B cell (primary cell): ENCODE results near the gene GPR183. TPM values are rescaled to one million over a fixed set of nuclear protein-coding genes. Genes with fewer than 3 reads are reported as not detected.

ENCODE experiments used
- ATAC-seq: fragments of 200-7000 bp; cut with Tn5 transposase; one replicate; pipeline ENCODE4 v1.10.0; 2021; ENCODE audit warnings: low read depth, mild to moderate bottlenecking, moderate number of reproducible peaks, moderate library complexity
- CTCF ChIA-PET: fragments of 350-600 bp; sonication (Branson Sonifier 250); formaldehyde crosslinking; loops from one replicate; lab custom pipeline; 2021; ENCODE audit warnings: antibody characterized with exemption, inconsistent platforms; lab: Charles Lee
- POLR2A ChIA-PET: fragments of 350-600 bp; sonication (Branson Sonifier 250); formaldehyde crosslinking; loops from one replicate; lab custom pipeline; 2021; ENCODE audit warnings: antibody characterized with exemption; lab: Charles Lee
- DNase-seq: peaks from one replicate; pipeline ENCODE4 v3.0.0; 2013
- H2AFZ ChIP-seq: 2 replicates; pipeline ENCODE4 v1.6.1; 2012; ENCODE audit warnings: mild to moderate bottlenecking, low read depth, low read length; ENCODE audit not compliant: insufficient read depth, poor library complexity, severe bottlenecking
- H3K27ac ChIP-seq, 2 donors: 1 replicate in 1 of 2; 2 replicates in 1 of 2; pipeline ENCODE4 v1.5.1; 2012 to 2013; ENCODE audit warnings: low read length in 2 of 2, mild to moderate bottlenecking in 2 of 2, moderate library complexity in 1 of 2
- H3K27me3 ChIP-seq, 4 experiments: fragments of 200-600 bp in 1 of 4; sonication (generic) in 1 of 4; replicated peaks in 1 of 4; 1 replicate in 2 of 4; 2 replicates in 2 of 4; pipeline versions ENCODE4 v1.6.1 to v1.7.0; 2013 to 2016; ENCODE audit warnings: low read length in 3 of 4, mild to moderate bottlenecking in 2 of 4, mixed read lengths in 1 of 4, moderate library complexity in 1 of 4; ENCODE audit not compliant: insufficient read depth in 4 of 4, control insufficient read depth in 3 of 4; ENCODE audit errors: control extremely low read depth in 1 of 4
- H3K36me3 ChIP-seq, 2 experiments: replicated peaks in 1 of 2; 1 replicate in 1 of 2; 2 replicates in 1 of 2; pipeline versions ENCODE4 v1.6.1 to v1.7.1; 2013; ENCODE audit warnings: low read length in 1 of 2; ENCODE audit not compliant: insufficient read depth in 2 of 2, control insufficient read depth in 1 of 2; ENCODE audit errors: control extremely low read depth in 1 of 2, extremely low read depth in 1 of 2
- H3K4me1 ChIP-seq, 2 donors: fragments of 200-600 bp in 1 of 2; sonication (generic) in 1 of 2; 1 replicate in 1 of 2; 2 replicates in 1 of 2; pipeline versions ENCODE4 v1.5.1 to v1.6.1; 2013 to 2017; ENCODE audit warnings: low read length in 2 of 2; ENCODE audit not compliant: control insufficient read depth in 2 of 2, insufficient read depth in 2 of 2
- H3K4me2 ChIP-seq: replicated peaks from 2 replicates; pipeline ENCODE3; 2012; ENCODE audit warnings: mild to moderate bottlenecking, low read depth, low read length; ENCODE audit not compliant: poor library complexity, severe bottlenecking
- H3K4me3 ChIP-seq, 5 experiments: fragments of 200-600 bp in 1 of 5; sonication (generic) in 1 of 5; 1 replicate in 3 of 5; 2 replicates in 2 of 5; pipeline versions ENCODE4 v1.5.1 to v1.7.0; 2011 to 2016; ENCODE audit warnings: low read length in 4 of 5, mild to moderate bottlenecking in 4 of 5, low read depth in 2 of 5, control low read depth in 1 of 5, moderate library complexity in 1 of 5; ENCODE audit not compliant: insufficient read depth in 1 of 5; ENCODE audit errors: control extremely low read depth in 1 of 5, extremely low read depth in 1 of 5
- H3K79me2 ChIP-seq: fragments of 200-600 bp; sonication (generic); one replicate; pipeline ENCODE4 v1.6.0; 2016; ENCODE audit warnings: low read length; ENCODE audit not compliant: control insufficient read depth, insufficient read depth
- H3K9ac ChIP-seq: fragments of 200-600 bp; sonication (generic); 2 replicates; pipeline ENCODE4 v1.6.1; 2017; ENCODE audit warnings: mild to moderate bottlenecking, low read length, moderate library complexity
- H3K9me3 ChIP-seq, 3 donors: one replicate each; pipeline versions ENCODE4 v1.6.1 to v1.7.1; 2013; ENCODE audit warnings: low read length in 2 of 3; ENCODE audit not compliant: control insufficient read depth in 2 of 3, insufficient read depth in 1 of 3; ENCODE audit errors: control extremely low read depth in 1 of 3
- H4K20me1 ChIP-seq: 2 replicates; pipeline ENCODE4 v1.6.0; 2012; ENCODE audit warnings: mild to moderate bottlenecking, low read length; ENCODE audit not compliant: insufficient read depth, control insufficient read depth, poor library complexity, severe bottlenecking
- H3K27ac Mint-ChIP-seq: one replicate; pipeline ENCODE4 v1.8.0; 2021; ENCODE audit warnings: mixed read lengths
- H3K27me3 Mint-ChIP-seq: one replicate; pipeline ENCODE4 v1.8.0; 2021; ENCODE audit warnings: mixed read lengths
- H3K4me1 Mint-ChIP-seq: one replicate; pipeline ENCODE4 v1.8.0; 2021; ENCODE audit warnings: mixed read lengths
- H3K4me3 Mint-ChIP-seq: one replicate; pipeline ENCODE4 v1.8.0; 2021; ENCODE audit warnings: mixed read lengths
- H3K9me3 Mint-ChIP-seq: one replicate; pipeline ENCODE4 v1.8.0; 2022; ENCODE audit warnings: mixed read lengths; ENCODE audit not compliant: insufficient read depth
- EZH2 ChIP-seq: IDR thresholded peaks from 2 replicates; pipeline ENCODE4 v1.6.1; 2012; ENCODE audit warnings: borderline replicate concordance, low read depth, mild to moderate bottlenecking, moderate library complexity, low read length; ENCODE audit not compliant: insufficient read depth, poor library complexity, severe bottlenecking
- WGBS: methylation state at CpG from one replicate; pipeline ENCODE4 v1.1.5; 2013; ENCODE audit warnings: missing lambda C conversion rate; ENCODE audit not compliant: insufficient coverage; 5-methylcytosine and 5-hydroxymethylcytosine counted together
- intact Hi-C: fragments of 100-400 bp; cut with micrococcal nuclease; formaldehyde crosslinking; loops from one replicate; pipeline ENCODE4 v1.10.0; 2022
- polyA plus RNA-seq: library from polyadenylated mRNA; depleted of rRNA; stranded (reverse); fragments of >200 nt; gene quantifications from 2 replicates; pipeline ENCODE4 v1.2.3, GENCODE V29; 2012
- total RNA-seq, 2 donors: library from RNA; stranded (reverse); fragments of 120-200 nt in 1 of 2; gene quantifications; 1 replicate in 1 of 2; 2 replicates in 1 of 2; pipeline versions ENCODE4 v1.2.3 to v1.2.4, GENCODE V29; 2013 to 2022
- TF ChIP-seq, protein P1 (sequence below): fragments of 200-600 bp; IDR thresholded peaks from one replicate; pipeline ENCODE4 v1.8.0; 2022; ENCODE audit warnings: antibody characterized with exemption, mild to moderate bottlenecking

GPR183 gene
- total and polyA plus RNA-seq, 2 donors (not counting 1 experiment from before 2014, with no cell fraction given): 150 to 256 TPM

DNA sequence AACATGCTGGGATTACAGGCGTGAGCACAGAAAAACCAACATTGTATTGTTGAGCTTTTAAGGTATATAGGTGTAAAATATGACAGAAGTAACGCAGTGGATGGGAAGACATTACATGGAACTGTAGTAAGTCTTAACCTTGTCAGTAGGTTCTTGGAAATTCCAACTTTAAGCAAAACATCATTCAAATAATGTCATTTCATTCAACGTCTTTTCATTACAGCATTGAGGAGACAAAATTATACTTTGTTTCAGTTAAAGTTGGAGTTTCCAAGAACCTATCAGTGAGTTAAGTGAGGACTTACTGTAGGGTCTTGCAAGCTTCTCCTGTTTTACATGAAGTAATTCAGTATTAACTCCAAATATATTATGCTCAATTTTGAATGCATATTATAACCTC is 27.0 kb upstream of the GPR183 start:
- H3K4me1 Mint-ChIP-seq: peaks cover 55% of the 10 kb centered on the region

DNA sequence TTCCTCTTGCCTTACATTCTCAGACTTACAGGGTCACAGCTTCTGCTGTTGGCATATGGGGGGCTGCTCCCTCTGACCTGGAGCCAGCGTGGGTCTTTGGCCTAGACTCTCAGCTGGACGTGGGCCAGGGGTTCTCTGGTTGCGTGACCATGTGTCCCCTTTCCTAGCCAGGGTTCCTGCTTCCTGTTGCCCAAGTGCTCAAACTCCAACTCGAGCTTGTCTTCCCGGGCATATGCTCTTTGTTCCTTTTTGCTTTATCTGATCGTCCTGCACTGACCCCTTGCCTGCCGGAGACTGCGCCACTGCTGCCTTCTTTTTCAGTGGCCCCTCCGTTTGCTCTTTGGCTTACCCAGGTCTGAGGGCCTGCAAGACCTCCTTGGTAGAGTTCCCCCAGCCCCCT is 25.3 kb upstream of the GPR183 start:
- Histone ChIP-seq H3K27me3 (no peaks in the 10 kb centered on the region), H3K9ac (no peak overlapping the region), H3K4me2 (no peak overlapping the region), H2AFZ (no peak overlapping the region), H3K9me3 (peaks cover 0 to 2% (median 0%) of the 10 kb centered on the region in 3 donors), H3K36me3 (peaks cover 13 to 18% of the 10 kb centered on the region in 2 experiments), H3K4me3 (no peak overlapping the region), H4K20me1 (no peaks in the 10 kb centered on the region), H3K4me1 (peaks cover 12 to 24% of the 10 kb centered on the region in 2 donors), H3K79me2 (peaks cover 26% of the 10 kb centered on the region), H3K27ac (no peak overlapping the region)
- ATAC-seq: no peak
- ChIA-PET POLR2A (no interaction called here), CTCF (interaction anchor here (3.7 kb wide), 1 partner anchor 55 kb away, joined by 11 read pairs; no protein-coding TSS in a partner anchor)
- Mint-ChIP-seq H3K27ac (no peak overlapping the region), H3K4me3 (no peak overlapping the region), H3K9me3 (no peaks in the 10 kb centered on the region), H3K27me3 (no peaks in the 10 kb centered on the region), H3K4me1 (peaks cover 41% of the 10 kb centered on the region)
- 95% methylated on average over 9 of the region's 9 CpGs for WGBS
- TF ChIP-seq, protein P1, sequence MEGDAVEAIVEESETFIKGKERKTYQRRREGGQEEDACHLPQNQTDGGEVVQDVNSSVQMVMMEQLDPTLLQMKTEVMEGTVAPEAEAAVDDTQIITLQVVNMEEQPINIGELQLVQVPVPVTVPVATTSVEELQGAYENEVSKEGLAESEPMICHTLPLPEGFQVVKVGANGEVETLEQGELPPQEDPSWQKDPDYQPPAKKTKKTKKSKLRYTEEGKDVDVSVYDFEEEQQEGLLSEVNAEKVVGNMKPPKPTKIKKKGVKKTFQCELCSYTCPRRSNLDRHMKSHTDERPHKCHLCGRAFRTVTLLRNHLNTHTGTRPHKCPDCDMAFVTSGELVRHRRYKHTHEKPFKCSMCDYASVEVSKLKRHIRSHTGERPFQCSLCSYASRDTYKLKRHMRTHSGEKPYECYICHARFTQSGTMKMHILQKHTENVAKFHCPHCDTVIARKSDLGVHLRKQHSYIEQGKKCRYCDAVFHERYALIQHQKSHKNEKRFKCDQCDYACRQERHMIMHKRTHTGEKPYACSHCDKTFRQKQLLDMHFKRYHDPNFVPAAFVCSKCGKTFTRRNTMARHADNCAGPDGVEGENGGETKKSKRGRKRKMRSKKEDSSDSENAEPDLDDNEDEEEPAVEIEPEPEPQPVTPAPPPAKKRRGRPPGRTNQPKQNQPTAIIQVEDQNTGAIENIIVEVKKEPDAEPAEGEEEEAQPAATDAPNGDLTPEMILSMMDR: no peak
- no peak for DNase-seq
- intact Hi-C loops: no loop called here

More for the DNA sequence above, 27.0 kb upstream of the GPR183 start:
- Histone ChIP-seq H3K36me3 (peaks cover 8 to 16% of the 10 kb centered on the region in 2 experiments), H3K4me1 (peaks cover 16 to 27% of the 10 kb centered on the region in 2 donors), H3K4me3 (no peak overlapping the region), H3K4me2 (no peak overlapping the region), H3K9ac (no peak overlapping the region), H3K79me2 (peaks cover 23% of the 10 kb centered on the region), H3K27ac (no peak overlapping the region), H3K9me3 (no peaks in the 10 kb centered on the region), H2AFZ (no peak overlapping the region), H4K20me1 (no peaks in the 10 kb centered on the region), H3K27me3 (no peaks in the 10 kb centered on the region)
- Mint-ChIP-seq H3K27ac (no peak overlapping the region), H3K27me3 (no peaks in the 10 kb centered on the region), H3K4me3 (no peak overlapping the region), H3K9me3 (no peaks in the 10 kb centered on the region)
- POLR2A ChIA-PET: interaction anchor here (1.7 kb wide), 1 partner anchor 14 kb away, joined by 4 read pairs; no protein-coding TSS in a partner anchor
- TF ChIP-seq, protein P1: no peak
- no peak for TF ChIP-seq EZH2
- no peak for ATAC-seq
- intact Hi-C loops: loop anchor here (2.0 kb wide), 1 partner anchor 15 kb away; no protein-coding TSS in a partner anchor
- CTCF ChIA-PET: interaction anchor here (0.6 to 3.2 kb wide), 9 partner anchors 12 to 171 kb away, joined by 3 to 23 read pairs (median 9); no protein-coding TSS in a partner anchor
- DNase-seq: no peak
- WGBS: no CpG with 5 or more reads among the region's 3 CpGs
